Thyroid gland (tissue), 4 donors: ENCODE measurements around the gene KCNMB2. TPM values are rescaled to one million over a fixed set of nuclear protein-coding genes. Genes with fewer than 3 reads are reported as not detected.

Experiments
- DNase-seq, 2 donors: peaks; one replicate each; pipeline ENCODE4 v3.0.0-alpha.2; 2019
- H3K27ac ChIP-seq, 3 donors: fragments of 200-600 bp; sonication (generic); 1 replicate in 2 of 3; 2 replicates in 1 of 3; pipeline ENCODE4 v1.5.1; 2016 to 2019; ENCODE audit warnings: mild to moderate bottlenecking in 1 of 3, moderate library complexity in 1 of 3
- H3K27me3 ChIP-seq: fragments of 200-600 bp; sonication (generic); one replicate; pipeline ENCODE4 v1.5.1; 2019
- H3K36me3 ChIP-seq, 2 donors: fragments of 200-600 bp; sonication (generic); one replicate each; pipeline ENCODE4 v1.5.1; 2016 to 2019
- H3K4me1 ChIP-seq, 2 donors: fragments of 200-600 bp; sonication (generic); one replicate each; pipeline ENCODE4 v1.5.1; 2017 to 2019
- H3K4me3 ChIP-seq, 3 donors: fragments of 200-600 bp; sonication (generic); replicated peaks in 1 of 3; 1 replicate in 2 of 3; 2 replicates in 1 of 3; pipeline ENCODE4 v1.5.1; 2016; ENCODE audit warnings: mild to moderate bottlenecking in 1 of 3
- H3K9me3 ChIP-seq: fragments of 200-600 bp; sonication (generic); one replicate; pipeline ENCODE4 v1.5.1; 2017
- CTCF ChIP-seq, 6 experiments: fragments of 200-600 bp in 3 of 6; fragments of 450-650 bp in 3 of 6; sonication (generic) in 3 of 6; IDR thresholded peaks; one replicate each; pipeline ENCODE4 v1.5.1; 2016 to 2019; ENCODE audit warnings: antibody characterized with exemption in 6 of 6, mild to moderate bottlenecking in 2 of 6, inconsistent platforms in 1 of 6, moderate library complexity in 1 of 6
- POLR2A ChIP-seq, 2 donors: fragments of 450-650 bp; IDR thresholded peaks; one replicate each; pipeline ENCODE4 v1.6.1; 2017; ENCODE audit warnings: antibody characterized with exemption in 2 of 2, mild to moderate bottlenecking in 2 of 2, moderate library complexity in 1 of 2
- WGBS, 2 donors: methylation state at CpG; one replicate each; pipeline ENCODE4 v1.1.5; 2017; 5-methylcytosine and 5-hydroxymethylcytosine counted together
- intact Hi-C: fragments of 100-400 bp; cut with DNase I; formaldehyde crosslinking; loops from one replicate; pipeline ENCODE4 v1.15.1; 2023
- total RNA-seq, 4 donors: library from RNA; depleted of rRNA; stranded (reverse); fragments of >200 nt; gene quantifications; one replicate each; pipeline ENCODE4 v1.2.3, GENCODE V29; 2016

KCNMB2 gene
- total RNA-seq, 4 donors from 2014 or later: 0.56 to 0.92 (median 0.81) TPM; not detected in 1

- 28 to 29% methylated on average over 4 of the region's 4 CpGs for WGBS, 2 donors
- H3K4me1 ChIP-seq: peaks cover 18 to 28% of the 10 kb centered on the region in 2 donors
- intact Hi-C loops: no loop called here
- TF ChIP-seq CTCF (IDR thresholded peaks at IDR 0.05) (no peak), POLR2A (IDR thresholded peaks at IDR 0.05) (no peak)
- peak overlapping the region; percentile 83 to 93 (median 88) for H3K27ac ChIP-seq
- no peaks in the 10 kb centered on the region for H3K9me3 ChIP-seq
- no peaks in the 10 kb centered on the region for H3K27me3 ChIP-seq
- DNase-seq: peak; percentile 82 to 83
- H3K36me3 ChIP-seq: no peaks in the 10 kb centered on the region
- no peak overlapping the region for H3K4me3 ChIP-seq
Observed at GRCh38 chr3:178735032-178735674, 198.9 kb downstream of the KCNMB2 start.

- whole genome bisulfite sequencing, 2 donors: 31 to 37% methylated on average over 3 of the region's 3 CpGs
- Histone ChIP-seq H3K4me1 (peaks cover 18 to 28% of the 10 kb centered on the region in 2 donors), H3K36me3 (no peaks in the 10 kb centered on the region), H3K27ac (peak overlapping the region; percentile 74 to 93 (median 78)), H3K4me3 (no peak overlapping the region), H3K9me3 (no peaks in the 10 kb centered on the region), H3K27me3 (no peaks in the 10 kb centered on the region)
- intact Hi-C loops: no loop called here
- DNase-seq: peak; percentile 95 to 96
- no peak for TF ChIP-seq POLR2A (IDR thresholded peaks at IDR 0.05)
- TF ChIP-seq CTCF (IDR thresholded peaks at IDR 0.05): no peak
Observed at GRCh38 chr3:178736300-178736699, 200.1 kb downstream of the KCNMB2 start.

GRCh38 chr3:178739720-178740119 is 203.5 kb downstream of the KCNMB2 start:
- WGBS, 2 donors: 86 to 92% methylated on average over 3 of the region's 3 CpGs
- DNase-seq: no peak
- H3K9me3 ChIP-seq: no peaks in the 10 kb centered on the region
- TF ChIP-seq POLR2A (IDR thresholded peaks at IDR 0.05): no peak
- TF ChIP-seq CTCF (IDR thresholded peaks at IDR 0.05): no peak
- H3K36me3 ChIP-seq: no peaks in the 10 kb centered on the region
- H3K27me3 ChIP-seq: no peaks in the 10 kb centered on the region
- peaks cover 9 to 20% of the 10 kb centered on the region in 2 donors for H3K4me1 ChIP-seq
- intact Hi-C loops: no loop called here
- no peak overlapping the region for H3K4me3 ChIP-seq
- no peak overlapping the region for H3K27ac ChIP-seq

- 87 to 88% methylated on average over 2 of the region's 2 CpGs for WGBS, 2 donors
- intact Hi-C loops: no loop called here
Observed at GRCh38 chr3:178741020-178741419, 204.8 kb downstream of the KCNMB2 start.

More at GRCh38 chr3:178741020-178741419, 204.8 kb downstream of the KCNMB2 start:
- Histone ChIP-seq H3K27ac (no peak overlapping the region), H3K27me3 (no peaks in the 10 kb centered on the region), H3K9me3 (no peaks in the 10 kb centered on the region), H3K4me3 (no peak overlapping the region), H3K4me1 (peaks cover 0 to 7% of the 10 kb centered on the region in 2 donors), H3K36me3 (no peaks in the 10 kb centered on the region)
- no peak for TF ChIP-seq POLR2A (IDR thresholded peaks at IDR 0.05)
- TF ChIP-seq CTCF (IDR thresholded peaks at IDR 0.05): no peak
- DNase-seq: no peak
